ENCODE results near the gene MEGF10.

MEGF10 gene

GRCh38 chr5:127367029-127367428 lies 76.4 kb downstream of the MEGF10 start:
- DNase-seq, result no peak

- no peak for DNase-seq
Observed at GRCh38 chr5:127367946-127368465, 77.4 kb downstream of the MEGF10 start.

GRCh38 chr5:127369796-127370195 lies 79.2 kb downstream of the MEGF10 start:
- no peak for DNase-seq

DNA sequence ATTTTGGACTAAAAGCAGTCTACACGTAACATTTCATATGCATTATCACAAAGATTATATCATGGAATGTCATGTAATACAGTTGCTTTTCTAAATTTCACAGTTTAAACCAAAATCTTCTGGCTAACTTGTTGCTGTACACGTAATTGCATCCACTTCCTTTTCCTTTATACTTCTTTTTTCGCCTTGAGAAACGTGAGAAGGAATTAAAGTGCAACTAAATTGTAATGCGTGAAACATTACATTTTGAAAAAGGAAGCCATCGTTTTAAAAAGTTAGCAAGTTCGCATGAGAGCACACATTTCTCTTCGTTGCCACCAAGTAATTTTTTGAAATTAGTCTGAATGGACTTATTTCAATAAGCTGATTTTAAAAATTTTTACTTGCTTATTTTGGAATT lies 80.0 kb downstream of the MEGF10 start:
- DNase-seq, result no peak

DNA sequence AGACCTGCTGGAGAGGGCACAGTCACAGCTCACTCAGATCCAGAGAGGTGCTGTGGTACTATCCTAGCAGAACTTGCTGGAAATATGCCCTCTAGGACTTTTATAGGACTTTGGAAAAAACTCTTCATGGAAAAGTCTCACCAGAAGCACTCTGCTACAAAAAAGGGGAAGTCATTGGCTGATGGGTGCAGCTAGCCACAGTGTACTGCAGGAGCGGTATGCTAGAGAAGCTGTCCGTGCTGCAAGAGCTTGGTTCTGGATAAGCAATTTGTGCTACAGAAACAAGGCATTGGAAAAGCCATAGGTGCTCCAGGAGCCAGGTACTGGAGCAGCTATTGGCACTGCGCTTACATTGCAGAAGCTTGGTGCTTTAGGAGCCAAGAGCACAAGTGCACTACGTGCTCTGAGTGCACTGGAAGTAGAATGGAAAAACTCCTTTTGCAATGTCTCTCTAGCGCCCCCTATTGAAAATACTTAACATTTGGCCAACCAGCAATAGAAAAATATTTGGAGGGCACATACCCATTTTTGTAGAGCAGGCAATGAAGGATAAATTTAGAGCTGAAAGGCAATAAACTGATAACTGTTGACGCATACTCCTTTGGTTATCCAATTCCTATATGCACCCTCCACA lies 83.4 kb downstream of the MEGF10 start:
- DNase-seq, result no peak

DNA sequence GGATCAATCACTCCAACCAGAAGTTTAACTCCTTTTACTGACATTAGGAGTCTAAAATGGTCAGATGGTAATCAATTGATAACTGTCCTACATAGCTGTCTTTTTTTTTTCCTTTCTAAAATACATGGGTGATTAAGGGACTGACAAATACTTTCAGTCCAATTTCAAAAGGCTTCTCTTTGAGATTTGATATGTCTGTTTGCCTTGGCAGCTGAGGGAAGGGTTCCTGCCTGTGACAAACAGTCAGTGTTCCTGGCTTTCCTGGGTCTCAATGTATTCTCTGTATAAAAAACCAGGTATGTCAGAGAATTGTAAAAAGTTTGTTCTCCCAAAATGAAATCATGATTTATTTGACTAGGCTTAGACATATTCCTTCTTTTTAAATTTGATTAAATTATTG lies 84.5 kb downstream of the MEGF10 start:
- DNase-seq, result no peak

DNA sequence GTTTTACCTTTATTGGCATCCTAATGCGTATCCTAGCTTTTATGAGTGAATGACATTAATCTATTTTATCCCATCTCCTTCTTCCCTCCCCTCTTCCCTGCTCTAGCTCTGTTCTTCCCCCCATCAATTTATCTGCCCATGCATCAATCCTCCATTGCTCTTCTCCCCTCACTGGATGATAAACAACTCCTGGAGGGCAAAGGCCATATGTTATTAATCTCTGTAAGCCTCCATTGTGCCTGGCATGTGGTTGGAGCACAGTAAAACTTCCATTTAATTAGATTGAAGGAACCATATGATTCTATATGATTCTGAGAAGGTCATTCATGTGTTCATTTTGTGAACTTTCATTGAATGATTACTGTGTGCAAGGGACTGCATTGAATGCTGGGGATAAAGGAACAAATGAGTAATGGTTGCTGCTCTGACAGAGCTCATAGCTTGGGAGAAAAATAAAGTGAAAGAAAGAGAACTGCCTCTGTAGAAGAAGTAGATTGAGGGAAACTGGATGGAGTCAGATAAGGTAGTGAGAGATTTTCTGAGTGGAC lies 85.0 kb downstream of the MEGF10 start:
- no peak for DNase-seq

DNA sequence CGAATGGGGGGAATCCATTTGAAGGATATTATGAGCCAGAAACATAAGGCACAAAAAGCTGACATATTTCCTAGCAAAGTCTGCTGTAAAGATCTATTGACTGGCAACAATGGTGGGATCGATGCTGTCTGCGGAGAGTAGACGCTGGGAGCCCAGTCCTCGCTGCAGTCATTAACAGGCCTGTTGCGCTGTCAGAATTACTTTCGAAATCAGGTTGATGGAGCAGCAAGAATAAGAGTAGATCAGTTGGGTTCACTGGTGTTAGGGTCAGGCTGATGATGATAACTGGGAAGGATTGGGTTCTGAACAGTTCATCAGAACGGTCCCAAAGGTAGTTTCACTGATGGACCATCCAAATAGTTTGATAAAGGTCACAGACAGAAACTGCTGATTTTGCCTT lies 87.1 kb downstream of the MEGF10 start:
- DNase-seq, result no peak

DNA sequence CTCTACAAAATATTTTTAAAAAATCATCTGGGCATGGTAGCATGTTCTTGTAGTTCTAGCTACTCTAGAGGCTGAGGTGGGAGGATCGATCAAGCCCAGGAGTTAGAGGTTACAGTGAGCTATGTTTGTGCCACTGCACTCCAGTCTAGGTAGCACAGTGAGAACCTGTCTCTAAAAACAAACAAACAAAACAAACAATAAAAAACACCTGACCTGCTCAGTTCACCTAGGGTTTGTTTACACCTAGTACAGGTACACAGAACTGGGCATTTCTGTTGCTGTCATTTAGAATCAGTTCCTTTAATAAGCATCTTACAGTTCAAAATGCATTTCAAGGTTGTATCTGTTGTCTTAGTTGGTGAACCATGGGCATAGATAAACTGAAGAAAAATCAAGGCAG lies 95.3 kb downstream of the MEGF10 start:
- DNase-seq, result no peak

GRCh38 chr5:127386557-127386956 lies 96.0 kb downstream of the MEGF10 start:
- DNase-seq, result no peak

- DNase-seq, result no peak
Observed at GRCh38 chr5:127389601-127390000, 99.0 kb downstream of the MEGF10 start.

- no peak for DNase-seq
Observed at GRCh38 chr5:127392762-127393161, 102.2 kb downstream of the MEGF10 start.

DNA sequence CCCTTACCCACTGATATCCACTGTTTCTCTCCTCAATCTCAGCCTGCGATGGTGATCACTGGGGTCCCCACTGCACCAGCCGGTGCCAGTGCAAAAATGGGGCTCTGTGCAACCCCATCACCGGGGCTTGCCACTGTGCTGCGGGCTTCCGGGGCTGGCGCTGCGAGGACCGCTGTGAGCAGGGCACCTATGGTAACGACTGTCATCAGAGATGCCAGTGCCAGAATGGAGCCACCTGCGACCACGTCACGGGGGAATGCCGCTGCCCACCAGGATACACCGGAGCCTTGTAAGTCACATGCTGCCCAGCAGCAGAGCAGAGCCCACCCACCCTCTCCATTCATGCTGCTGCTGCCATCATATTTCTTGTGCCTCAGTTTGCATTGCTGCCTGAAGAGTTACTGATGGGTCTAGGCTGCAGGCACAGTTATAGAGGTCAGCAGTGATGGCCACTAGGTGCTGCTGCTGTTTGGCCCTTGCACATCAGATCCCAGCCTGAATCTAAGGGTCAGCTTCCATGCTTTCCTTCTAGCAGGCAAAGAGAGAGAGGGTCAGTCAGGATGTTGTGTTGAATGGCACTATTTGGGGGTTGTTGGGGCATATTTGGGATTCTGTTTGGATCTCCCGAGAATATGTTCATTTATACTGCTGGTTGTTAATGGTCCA lies 106.0 kb downstream of the MEGF10 start:
- no peak for DNase-seq

DNA sequence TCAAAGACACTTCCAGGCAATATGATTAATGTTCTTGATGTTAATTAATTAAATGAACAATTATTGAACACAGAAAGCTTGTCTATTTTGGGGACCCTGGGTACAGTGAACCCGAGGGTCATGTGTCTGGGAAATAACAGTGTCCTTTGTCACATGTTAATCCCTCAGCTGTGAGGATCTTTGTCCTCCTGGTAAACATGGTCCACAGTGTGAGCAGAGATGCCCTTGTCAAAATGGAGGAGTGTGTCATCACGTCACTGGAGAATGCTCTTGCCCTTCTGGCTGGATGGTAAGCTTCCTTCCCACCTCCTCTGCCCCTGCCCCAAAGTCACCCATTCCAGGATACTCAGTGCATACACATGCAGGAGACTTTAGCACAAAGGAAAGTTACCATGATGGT lies 107.9 kb downstream of the MEGF10 start:
- DNase-seq, result peak in 1 of 56 donors; percentile 11

GRCh38 chr5:127399068-127399467 lies 108.5 kb downstream of the MEGF10 start:
- no peak for DNase-seq

DNA sequence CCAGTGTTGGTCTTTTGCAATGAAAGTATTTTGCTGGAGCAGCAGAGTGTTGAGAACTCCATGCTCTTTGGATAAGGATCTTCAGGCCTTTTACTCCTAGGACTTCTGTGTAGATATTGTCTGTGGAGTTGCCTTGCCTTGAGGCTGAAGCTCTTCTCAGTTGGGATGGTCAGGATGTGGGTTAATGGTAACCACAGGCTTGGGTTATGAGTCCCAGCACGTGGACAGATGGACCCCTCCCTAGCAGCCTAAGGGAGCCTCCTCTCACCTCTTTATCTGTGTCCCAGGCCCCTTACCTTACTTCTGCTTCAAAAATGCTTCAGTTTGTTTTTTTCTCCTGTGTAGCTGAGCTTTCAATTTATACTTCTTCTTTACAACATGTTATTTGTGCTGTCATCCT lies 109.9 kb downstream of the MEGF10 start:
- no peak for DNase-seq

DNA sequence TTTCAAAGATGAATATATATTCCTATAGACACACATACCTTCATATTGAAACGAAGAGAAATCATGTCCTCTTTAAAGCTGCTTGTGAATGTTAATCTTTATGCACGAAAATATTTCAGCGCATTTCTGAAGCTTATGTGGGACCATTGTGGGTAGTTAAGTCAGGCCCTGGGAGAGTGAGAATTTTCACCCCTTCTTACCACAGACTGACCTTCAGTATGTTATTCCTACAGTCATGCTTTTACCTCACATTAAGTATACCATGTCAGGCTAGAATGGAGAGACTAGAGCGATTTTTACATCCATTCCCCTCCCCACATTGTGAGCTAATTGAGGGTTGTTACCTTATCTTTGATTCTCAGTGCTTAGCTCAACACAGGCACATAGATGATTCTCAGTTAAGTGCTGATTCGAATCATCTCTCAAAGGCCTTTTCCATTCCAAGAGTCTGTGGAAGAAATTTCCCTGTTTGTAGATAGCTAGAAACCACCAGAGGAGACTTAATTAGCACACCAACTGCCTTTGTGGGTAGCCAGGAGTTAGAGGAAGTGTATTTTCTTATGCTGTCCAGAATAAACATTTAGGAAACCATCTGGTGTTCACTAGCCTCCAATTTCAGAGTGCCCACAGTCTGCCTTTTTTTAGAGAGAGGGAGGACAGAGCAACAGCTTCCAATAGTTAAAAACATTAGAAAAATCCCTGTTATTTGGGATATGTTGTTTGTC lies 110.5 kb downstream of the MEGF10 start:
- no peak for DNase-seq

- no peak for DNase-seq
Observed at GRCh38 chr5:127402361-127402760, 111.8 kb downstream of the MEGF10 start.

DNA sequence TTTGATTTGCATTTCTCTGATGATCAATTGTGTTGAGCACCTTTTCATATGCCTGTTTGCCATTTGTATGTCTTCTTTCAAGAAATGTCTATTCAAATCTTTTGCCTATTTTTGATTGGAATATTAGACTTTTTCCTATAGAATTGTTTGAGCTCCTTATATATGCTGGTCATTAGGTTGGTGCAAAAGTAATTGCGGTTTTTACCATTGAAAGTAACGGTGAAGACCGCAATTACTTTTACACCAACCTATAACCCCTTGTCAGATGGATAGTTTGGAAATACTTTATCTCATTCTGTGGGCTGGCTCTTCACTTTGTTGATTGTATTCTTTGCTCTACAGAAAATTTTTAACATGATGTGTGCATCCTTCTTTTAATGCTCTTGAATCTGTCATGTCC lies 113.6 kb downstream of the MEGF10 start:
- no peak for DNase-seq

GRCh38 chr5:127406326-127407121 lies 115.9 kb downstream of the MEGF10 start:
- no peak for DNase-seq

- DNase-seq, result peak in 30 of 56 donors; percentile 14 to 73 (median 40)
Observed at GRCh38 chr5:127409246-127409917, 118.8 kb downstream of the MEGF10 start.
